HepG2 (cell line): ENCODE measurements around the gene CELSR2. TPM values are rescaled to one million over a fixed set of nuclear protein-coding genes. Genes with fewer than 3 reads are reported as not detected.

Experiments
- BCL3 ChIP-seq: sonication (generic); formaldehyde crosslinking; IDR thresholded peaks from 2 replicates; pipeline ENCODE4 v1.5.1; 2020; ENCODE audit warnings: mild to moderate bottlenecking, missing genetic modification reagents, moderate library complexity
- GTF2F1 ChIP-seq: fragments of 150-350 bp; IDR thresholded peaks from 2 replicates; pipeline ENCODE4 v1.6.1; 2014; ENCODE audit warnings: low read length
- NFYC ChIP-seq: IDR thresholded peaks from 2 replicates; pipeline ENCODE4 v1.6.1; 2016; ENCODE audit warnings: missing genetic modification reagents, missing compliant biosample characterization
- PHB2 ChIP-seq: fragments of 450-650 bp; IDR thresholded peaks from 2 replicates; pipeline ENCODE4 v1.6.1; 2018; ENCODE audit not compliant: partially characterized antibody
- SCMH1 ChIP-seq: sonication (generic); formaldehyde crosslinking; IDR thresholded peaks from 2 replicates; pipeline ENCODE4 v1.9.0; 2021; ENCODE audit warnings: missing genetic modification reagents, mild to moderate bottlenecking, borderline replicate concordance
- SOX13 ChIP-seq, 3 experiments: fragments of 450-650 bp in 1 of 3; sonication (generic) in 1 of 3; formaldehyde crosslinking in 1 of 3; IDR thresholded peaks in 2 of 3; conservative IDR thresholded peaks in 1 of 3; 2 replicates each; pipeline versions ENCODE4 v1.5.0 to v1.6.1; 2016 to 2020; ENCODE audit warnings: antibody characterized with exemption in 1 of 3, mild to moderate bottlenecking in 1 of 3, missing compliant biosample characterization in 1 of 3, missing genetic modification reagents in 1 of 3, moderate library complexity in 1 of 3
- TBX2 ChIP-seq: sonication (generic); formaldehyde crosslinking; IDR thresholded peaks from 2 replicates; pipeline ENCODE4 v1.5.0; 2020; ENCODE audit warnings: missing genetic modification reagents, mild to moderate bottlenecking, borderline replicate concordance
- ZBTB44 ChIP-seq: sonication (generic); formaldehyde crosslinking; IDR thresholded peaks from 2 replicates; pipeline ENCODE4 v1.4.0; 2020; ENCODE audit warnings: missing genetic modification reagents
- ZNF12 ChIP-seq: sonication (generic); formaldehyde crosslinking; IDR thresholded peaks from 2 replicates; pipeline ENCODE4 v1.5.0; 2020; ENCODE audit warnings: missing genetic modification reagents
- ZNF318 ChIP-seq: sonication (generic); formaldehyde crosslinking; IDR thresholded peaks from 2 replicates; pipeline ENCODE4 v1.4.0; 2020; ENCODE audit warnings: mild to moderate bottlenecking, missing genetic modification reagents
- ZNF337 ChIP-seq: sonication (generic); formaldehyde crosslinking; IDR thresholded peaks from 2 replicates; pipeline ENCODE4 v1.5.1; 2020; ENCODE audit warnings: missing genetic modification reagents, low read depth, mild to moderate bottlenecking, borderline replicate concordance
- ZNF367 ChIP-seq: sonication (generic); formaldehyde crosslinking; IDR thresholded peaks from 2 replicates; pipeline ENCODE4 v1.4.0; 2020; ENCODE audit warnings: missing genetic modification reagents, borderline replicate concordance
- ZNF552 ChIP-seq: sonication (generic); formaldehyde crosslinking; IDR thresholded peaks from 2 replicates; pipeline ENCODE4 v1.9.0; 2022; ENCODE audit warnings: missing genetic modification reagents, mild to moderate bottlenecking, borderline replicate concordance
- ZNF776 ChIP-seq: sonication (generic); formaldehyde crosslinking; IDR thresholded peaks from 2 replicates; pipeline ENCODE4 v1.4.0; 2020; ENCODE audit warnings: mild to moderate bottlenecking, missing genetic modification reagents
- ZNF878 ChIP-seq: sonication (generic); formaldehyde crosslinking; IDR thresholded peaks from 2 replicates; pipeline ENCODE4 v1.8.1; 2023; ENCODE audit warnings: mild to moderate bottlenecking, missing genetic modification reagents, moderate library complexity
- polyA plus RNA-seq, 8 experiments: library from polyadenylated mRNA; depleted of rRNA in 3 of 8; stranded (reverse) in 7 of 8; unstranded in 1 of 8; fragments of >200 nt; fragmentation: Illumina TruSeq in 4 of 8; extraction: Trizol in 4 of 8; gene quantifications; 2 replicates each; pipeline versions ENCODE4 v1.2.1 to v1.2.3, GENCODE V29; 2011 to 2016; ENCODE audit warnings: low read depth in 4 of 8, missing spikeins in 1 of 8, mixed read lengths in 1 of 8; ENCODE audit not compliant: insufficient read depth in 1 of 8
- total RNA-seq, 5 experiments: library from RNA; depleted of rRNA; stranded (reverse); fragments of >200 nt; fragmentation: Illumina TruSeq; extraction: Trizol; gene quantifications; 2 replicates each; pipeline ENCODE4 v1.2.3, GENCODE V29; 2016; ENCODE audit warnings: low read depth in 1 of 5
- TF ChIP-seq, protein P1 (sequence below): sonication (generic); formaldehyde crosslinking; IDR thresholded peaks from 2 replicates; pipeline ENCODE4 v1.4.0; 2020; ENCODE audit warnings: mild to moderate bottlenecking, missing genetic modification reagents
- TF ChIP-seq, protein P2 (sequence below): sonication (generic); formaldehyde crosslinking; IDR thresholded peaks from 2 replicates; pipeline ENCODE4 v1.5.0; 2020; ENCODE audit warnings: mild to moderate bottlenecking, low read depth, missing genetic modification reagents, borderline replicate concordance

The CELSR2 gene
- total and polyA plus RNA-seq, 2 of the 13 experiments (the other 11 are each of a cell fraction or from before 2014, with no cell fraction given): 4.0 to 6.6 TPM

GRCh38 chr1:109239409-109240068, 9.8 kb upstream of the CELSR2 start (continued):
- no peak for TF ChIP-seq SCMH1 (CRISPR knock-in tag)
- TF ChIP-seq ZNF318 (CRISPR knock-in tag): no peak
- TF ChIP-seq SOX13 (IDR thresholded peaks at IDR 0.05): no peak
- TF ChIP-seq SOX13 (CRISPR knock-in tag; conservative IDR thresholded peaks at IDR 0.05 in 1 of 2, IDR thresholded peaks at IDR 0.05 in 1 of 2): peak in 1 of 2 experiments; percentile 27; a peak in 2 of 4 replicates
- no peak for TF ChIP-seq GTF2F1
- no peak for TF ChIP-seq ZNF552 (CRISPR knock-in tag)
- TF ChIP-seq NFYC (CRISPR knock-in tag): no peak
- TF ChIP-seq, protein P1, sequence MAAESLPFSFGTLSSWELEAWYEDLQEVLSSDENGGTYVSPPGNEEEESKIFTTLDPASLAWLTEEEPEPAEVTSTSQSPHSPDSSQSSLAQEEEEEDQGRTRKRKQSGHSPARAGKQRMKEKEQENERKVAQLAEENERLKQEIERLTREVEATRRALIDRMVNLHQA (CRISPR knock-in tag): no peak
- TF ChIP-seq ZNF367 (CRISPR knock-in tag): no peak
- no peak for TF ChIP-seq PHB2
- TF ChIP-seq TBX2 (CRISPR knock-in tag): no peak
- TF ChIP-seq, protein P2, sequence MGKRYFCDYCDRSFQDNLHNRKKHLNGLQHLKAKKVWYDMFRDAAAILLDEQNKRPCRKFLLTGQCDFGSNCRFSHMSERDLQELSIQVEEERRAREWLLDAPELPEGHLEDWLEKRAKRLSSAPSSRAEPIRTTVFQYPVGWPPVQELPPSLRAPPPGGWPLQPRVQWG: no peak
- TF ChIP-seq ZNF776: no peak
- no peak for TF ChIP-seq ZNF12 (CRISPR knock-in tag)
- no peak for TF ChIP-seq ZNF337
- TF ChIP-seq ZBTB44 (CRISPR knock-in tag): no peak
- no peak for TF ChIP-seq ZNF878 (CRISPR knock-in tag)
- no peak for TF ChIP-seq BCL3 (CRISPR knock-in tag)
